Activated T-helper 1 cell treated with Interleukin-2 at 50 U/mL for 16 hours (primary cell): ENCODE data around the gene CCDC85C.
"Not testable (repeated sequence)": the region's sequence is repeated elsewhere in the genome, so short reads cannot be mapped to it uniquely, and the experiment has no call there.

Experiments used
- DNase-seq: peaks from one replicate; pipeline ENCODE4 v3.0.0-alpha.2; 2020; ENCODE audit warnings: low read depth

The CCDC85C gene

GRCh38 chr14:99603471-99604277 lies at the start of gene CCDC85C:
Gene CCDC85C, minus strand, starts transcription at chr14:99604207. Its CDS starts 248 bp downstream, at chr14:99603959.
- peak; percentile 32 for DNase-seq

- DNase-seq: no peak
These were observed 48.1 kb upstream of the CCDC85C start for GRCh38 chr14:99651953-99652746.

- no peak for DNase-seq
These were observed 46.2 kb upstream of the CCDC85C start for GRCh38 chr14:99650189-99650588.

GRCh38 chr14:99649643-99650042 lies 45.6 kb upstream of the CCDC85C start:
- no peak for DNase-seq

- DNase-seq: no peak
These were observed 45.2 kb upstream of the CCDC85C start for GRCh38 chr14:99649219-99649618.

- no peak for DNase-seq
These were observed 44.2 kb upstream of the CCDC85C start for GRCh38 chr14:99648027-99648784.

- no peak for DNase-seq
These were observed 43.4 kb upstream of the CCDC85C start for GRCh38 chr14:99647411-99647810.

GRCh38 chr14:99645545-99646505 lies 41.8 kb upstream of the CCDC85C start:
- no peak for DNase-seq

- no peak for DNase-seq
These were observed 40.9 kb upstream of the CCDC85C start, which contains the start of gene HHIPL1 for GRCh38 chr14:99644723-99645544. Gene HHIPL1, plus strand, starts transcription at chr14:99645129. Its CDS starts 79 bp downstream, at chr14:99645208.

- DNase-seq: no peak
These were observed 40.1 kb upstream of the CCDC85C start for GRCh38 chr14:99644035-99644587.

- DNase-seq: no peak
These were observed 39.3 kb upstream of the CCDC85C start for GRCh38 chr14:99643343-99643742.

GRCh38 chr14:99642771-99643170 lies 38.8 kb upstream of the CCDC85C start:
- DNase-seq: not testable (repeated sequence)

- no peak for DNase-seq
These were observed 33.6 kb upstream of the CCDC85C start for GRCh38 chr14:99637624-99638023.

GRCh38 chr14:99636487-99636886 lies 32.5 kb upstream of the CCDC85C start:
- DNase-seq: no peak

- no peak for DNase-seq
These were observed 31.1 kb upstream of the CCDC85C start for GRCh38 chr14:99635116-99635515.

- DNase-seq: no peak
These were observed 30.4 kb upstream of the CCDC85C start for GRCh38 chr14:99634443-99634842.

- no peak for DNase-seq
These were observed 29.9 kb upstream of the CCDC85C start for GRCh38 chr14:99633918-99634317.

GRCh38 chr14:99633141-99633540 lies 29.1 kb upstream of the CCDC85C start:
- no peak for DNase-seq

GRCh38 chr14:99632410-99633035 lies 28.5 kb upstream of the CCDC85C start:
- no peak for DNase-seq
